Mesendoderm (in vitro differentiated cells): Measurements from ENCODE around the gene KCNG4.

Experiments used
- DNase-seq: peaks from one replicate; pipeline ENCODE4 v3.0.0; 2013
- H2AK5ac ChIP-seq: 2 replicates; pipeline ENCODE4 v1.6.1; 2013; ENCODE audit warnings: low read length, inconsistent platforms
- H2BK120ac ChIP-seq: 2 replicates; pipeline ENCODE4 v1.6.1; 2013; ENCODE audit warnings: low read depth, mild to moderate bottlenecking, low read length, moderate library complexity, mixed read lengths
- H2BK15ac ChIP-seq: replicated peaks from 2 replicates; pipeline ENCODE4 v1.6.1; 2013; ENCODE audit warnings: low read depth, mild to moderate bottlenecking, moderate library complexity
- H2BK5ac ChIP-seq: 2 replicates; pipeline ENCODE4 v1.6.1; 2013; ENCODE audit warnings: low read length, inconsistent platforms
- H3K18ac ChIP-seq: 2 replicates; pipeline ENCODE4 v1.6.1; 2013; ENCODE audit warnings: mild to moderate bottlenecking, low read length, mixed read lengths
- H3K23ac ChIP-seq: one replicate; pipeline ENCODE4 v1.6.1; 2013; ENCODE audit warnings: low read length
- H3K27ac ChIP-seq: 2 replicates; pipeline ENCODE4 v1.5.1; 2013; ENCODE audit warnings: low read depth, mild to moderate bottlenecking, inconsistent platforms, low read length, moderate library complexity
- H3K27me3 ChIP-seq: 2 replicates; pipeline ENCODE4 v1.6.1; 2013; ENCODE audit warnings: low read length, control low read depth, mild to moderate bottlenecking, inconsistent platforms; ENCODE audit not compliant: insufficient read depth, poor library complexity
- H3K36me3 ChIP-seq: 2 replicates; pipeline ENCODE4 v1.6.1; 2013; ENCODE audit warnings: low read length, inconsistent platforms; ENCODE audit not compliant: control insufficient read depth, insufficient read depth
- H3K4ac ChIP-seq: one replicate; pipeline ENCODE4 v1.6.1; 2013; ENCODE audit warnings: low read depth, mild to moderate bottlenecking, low read length, moderate library complexity
- H3K4me1 ChIP-seq: 2 replicates; pipeline ENCODE4 v1.6.1; 2013; ENCODE audit warnings: low read depth, low read length, inconsistent platforms; ENCODE audit not compliant: control insufficient read depth
- H3K4me2 ChIP-seq: 2 replicates; pipeline ENCODE4 v1.6.1; 2013; ENCODE audit warnings: low read length
- H3K4me3 ChIP-seq: 2 replicates; pipeline ENCODE4 v1.5.1; 2013; ENCODE audit warnings: mild to moderate bottlenecking, low read length
- H3K56ac ChIP-seq: one replicate; pipeline ENCODE4 v1.6.1; 2013; ENCODE audit warnings: low read length
- H3K79me1 ChIP-seq: 2 replicates; pipeline ENCODE4 v1.6.1; 2013; ENCODE audit warnings: low read length, inconsistent platforms
- H3K79me2 ChIP-seq: 2 replicates; pipeline ENCODE4 v1.6.1; 2013; ENCODE audit warnings: mild to moderate bottlenecking, low read length; ENCODE audit not compliant: control insufficient read depth, insufficient read depth
- H3K9ac ChIP-seq: 2 replicates; pipeline ENCODE4 v1.6.1; 2013; ENCODE audit warnings: low read length, inconsistent platforms
- H4K5ac ChIP-seq: one replicate; pipeline ENCODE4 v1.6.1; 2013; ENCODE audit warnings: low read length
- H4K8ac ChIP-seq: one replicate; pipeline ENCODE4 v1.6.1; 2013; ENCODE audit warnings: low read depth, mild to moderate bottlenecking, control low read depth, low read length, moderate library complexity
- WGBS: extraction: QIAGEN DNeasy Blood & Tissue Kit; methylation state at CpG from one replicate; pipeline ENCODE4 v1.1.7; 2013; ENCODE audit warnings: low lambda C conversion rate, missing lambda C conversion rate; ENCODE audit not compliant: insufficient coverage; ENCODE audit errors: extremely low coverage; 5-methylcytosine and 5-hydroxymethylcytosine counted together

KCNG4 gene

GRCh38 chr16:84244728-84245127 is 4.9 kb upstream of the KCNG4 start:
- Histone ChIP-seq H3K4me2 (no peak overlapping the region), H3K9ac (no peak overlapping the region), H2BK5ac (no peak overlapping the region), H2BK15ac (no peak overlapping the region), H4K8ac (no peak overlapping the region), H3K27me3 (no peaks in the 10 kb centered on the region), H2AK5ac (no peak overlapping the region), H3K4ac (no peak overlapping the region), H3K23ac (no peak overlapping the region), H3K27ac (no peak overlapping the region), H3K36me3 (no peaks in the 10 kb centered on the region), H3K79me2 (no peaks in the 10 kb centered on the region), H3K18ac (no peak overlapping the region), H3K4me1 (no peaks in the 10 kb centered on the region), H3K79me1 (no peaks in the 10 kb centered on the region), H2BK120ac (no peak overlapping the region), H4K5ac (no peak overlapping the region), H3K56ac (no peak overlapping the region), H3K4me3 (no peak overlapping the region)
- DNase-seq: no peak
- no CpG with 5 or more reads among the region's 2 CpGs for WGBS

DNA sequence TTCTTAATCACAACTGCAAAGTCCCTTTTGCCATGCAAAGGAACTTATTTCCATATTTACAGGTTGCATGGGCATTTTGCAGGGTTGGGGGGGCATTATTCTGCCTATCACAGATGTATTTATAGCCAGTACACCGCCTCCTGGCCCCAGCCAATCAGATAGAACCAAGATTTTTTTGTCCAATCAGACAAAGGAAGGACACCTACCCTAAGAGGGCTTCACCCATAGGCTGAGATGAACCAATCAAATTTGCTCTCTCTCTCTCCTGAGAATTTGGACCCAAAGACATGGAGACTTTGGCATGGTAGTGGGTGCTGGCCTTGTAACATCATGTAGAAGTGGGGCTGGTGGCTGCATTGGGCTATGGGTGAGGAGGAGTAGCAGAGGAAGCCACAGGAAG is 3.9 kb upstream of the KCNG4 start:
- Histone ChIP-seq H2AK5ac (no peak overlapping the region), H3K4me1 (no peaks in the 10 kb centered on the region), H3K4me2 (no peak overlapping the region), H3K27ac (no peak overlapping the region), H3K4ac (no peak overlapping the region), H2BK15ac (no peak overlapping the region), H3K79me1 (no peaks in the 10 kb centered on the region), H4K8ac (no peak overlapping the region), H3K23ac (no peak overlapping the region), H3K56ac (no peak overlapping the region), H3K79me2 (no peaks in the 10 kb centered on the region), H2BK5ac (no peak overlapping the region), H3K36me3 (no peaks in the 10 kb centered on the region), H2BK120ac (no peak overlapping the region), H4K5ac (no peak overlapping the region), H3K4me3 (no peak overlapping the region), H3K18ac (no peak overlapping the region), H3K9ac (no peak overlapping the region), H3K27me3 (no peaks in the 10 kb centered on the region)
- WGBS: no CpG with 5 or more reads among the region's 1 CpG
- DNase-seq: no peak

DNA sequence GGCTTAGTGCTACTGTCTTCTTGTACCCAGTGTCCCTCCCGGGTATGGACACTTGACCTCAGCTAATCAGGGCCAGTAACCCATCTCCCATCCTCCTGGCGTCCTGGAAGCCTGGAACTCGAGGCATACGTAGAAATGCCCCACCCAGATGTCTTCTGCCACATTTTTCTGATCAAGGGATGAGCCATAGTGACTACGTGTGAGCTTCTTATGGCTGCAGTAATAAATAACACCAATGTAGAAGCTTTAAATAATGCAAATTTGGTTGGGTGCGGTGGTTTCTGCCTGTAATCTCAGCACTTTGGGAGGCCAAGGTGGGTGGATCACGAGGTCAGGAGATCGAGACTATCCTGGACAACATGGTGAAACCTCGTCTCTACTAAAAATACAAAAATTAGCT is 3.0 kb upstream of the KCNG4 start:
- H4K8ac ChIP-seq: no peak overlapping the region
- no peak overlapping the region for H2BK15ac ChIP-seq
- no peak overlapping the region for H2BK120ac ChIP-seq
- H3K79me2 ChIP-seq: no peaks in the 10 kb centered on the region
- no peak overlapping the region for H3K4me3 ChIP-seq
- no peak overlapping the region for H4K5ac ChIP-seq
- H3K23ac ChIP-seq: no peak overlapping the region
- H3K18ac ChIP-seq: no peak overlapping the region
- no peak overlapping the region for H2AK5ac ChIP-seq
- no CpG with 5 or more reads among the region's 9 CpGs for WGBS
- H3K4me1 ChIP-seq: no peaks in the 10 kb centered on the region
- no peak overlapping the region for H3K56ac ChIP-seq
- no peak overlapping the region for H3K4me2 ChIP-seq
- H3K36me3 ChIP-seq: no peaks in the 10 kb centered on the region
- H3K79me1 ChIP-seq: no peaks in the 10 kb centered on the region
- H3K4ac ChIP-seq: no peak overlapping the region
- H3K27me3 ChIP-seq: no peaks in the 10 kb centered on the region
- no peak for DNase-seq
- H3K27ac ChIP-seq: no peak overlapping the region
- no peak overlapping the region for H3K9ac ChIP-seq
- no peak overlapping the region for H2BK5ac ChIP-seq

DNA sequence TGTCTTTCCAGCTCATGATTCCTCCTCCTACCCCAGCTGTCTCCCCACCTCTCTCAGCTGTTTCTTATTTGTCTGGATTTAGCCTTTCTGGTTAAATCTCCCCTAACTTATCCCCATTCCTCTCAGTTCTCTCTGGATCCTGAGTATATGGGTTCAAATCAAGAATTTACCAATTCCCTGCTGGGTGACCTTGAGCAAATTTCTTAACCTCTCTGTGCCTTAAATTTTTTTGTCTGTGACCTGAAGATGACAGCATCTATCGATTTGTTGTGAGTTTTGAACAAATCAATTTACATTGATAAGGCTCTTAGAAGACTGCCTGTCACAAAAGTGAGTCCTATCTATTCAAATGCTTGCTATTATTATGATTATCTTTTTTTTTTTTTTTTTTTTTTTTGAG is 2.0 kb upstream of the KCNG4 start:
- H3K79me2 ChIP-seq: no peaks in the 10 kb centered on the region
- no peak overlapping the region for H4K8ac ChIP-seq
- no peaks in the 10 kb centered on the region for H3K27me3 ChIP-seq
- H3K4me2 ChIP-seq: no peak overlapping the region
- H3K9ac ChIP-seq: no peak overlapping the region
- H2AK5ac ChIP-seq: no peak overlapping the region
- H3K36me3 ChIP-seq: no peaks in the 10 kb centered on the region
- no peak overlapping the region for H2BK120ac ChIP-seq
- WGBS: no CpG with 5 or more reads among the region's 1 CpG
- no peak overlapping the region for H3K4ac ChIP-seq
- H4K5ac ChIP-seq: no peak overlapping the region
- H2BK5ac ChIP-seq: no peak overlapping the region
- no peaks in the 10 kb centered on the region for H3K4me1 ChIP-seq
- H3K23ac ChIP-seq: no peak overlapping the region
- H3K27ac ChIP-seq: no peak overlapping the region
- H3K79me1 ChIP-seq: no peaks in the 10 kb centered on the region
- no peak overlapping the region for H3K18ac ChIP-seq
- H2BK15ac ChIP-seq: no peak overlapping the region
- no peak overlapping the region for H3K56ac ChIP-seq
- no peak for DNase-seq
- H3K4me3 ChIP-seq: no peak overlapping the region

DNA sequence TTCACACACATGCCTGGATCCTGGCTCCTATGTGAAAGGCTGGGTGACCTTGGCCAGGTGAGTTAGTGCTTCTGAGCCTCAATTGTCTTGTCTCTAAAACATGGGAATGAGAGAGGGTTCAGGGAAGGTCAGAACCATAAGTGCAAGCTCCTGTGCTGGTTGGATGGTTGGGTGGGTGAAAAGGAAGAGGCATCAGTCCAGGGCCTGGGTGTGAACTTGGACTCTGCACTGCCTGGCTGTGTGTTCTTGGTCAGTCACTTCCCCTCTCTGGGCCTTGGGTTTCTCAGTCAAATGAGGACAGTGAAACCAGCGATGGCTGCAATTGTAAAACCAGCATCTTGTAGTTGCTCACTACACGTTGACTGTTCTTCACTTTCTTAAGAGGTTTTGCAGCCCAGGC is 643 bp upstream of the KCNG4 start:
- WGBS: no CpG with 5 or more reads among the region's 2 CpGs

GRCh38 chr16:84239141-84239769 is 557 bp downstream of the KCNG4 start:
- no peak overlapping the region for H2BK15ac ChIP-seq
- WGBS: no CpG with 5 or more reads among the region's 10 CpGs
- no peak overlapping the region for H3K4ac ChIP-seq
- H3K9ac ChIP-seq: no peak overlapping the region
- H2BK5ac ChIP-seq: no peak overlapping the region
- no peaks in the 10 kb centered on the region for H3K79me2 ChIP-seq
- H3K23ac ChIP-seq: no peak overlapping the region
- H3K79me1 ChIP-seq: no peaks in the 10 kb centered on the region
- H4K8ac ChIP-seq: no peak overlapping the region
- no peaks in the 10 kb centered on the region for H3K4me1 ChIP-seq
- DNase-seq: no peak
- no peak overlapping the region for H3K27ac ChIP-seq
- no peak overlapping the region for H3K4me2 ChIP-seq
- no peaks in the 10 kb centered on the region for H3K27me3 ChIP-seq
- H3K56ac ChIP-seq: no peak overlapping the region
- H2BK120ac ChIP-seq: no peak overlapping the region
- no peak overlapping the region for H3K18ac ChIP-seq
- no peak overlapping the region for H2AK5ac ChIP-seq
- H3K4me3 ChIP-seq: no peak overlapping the region
- no peaks in the 10 kb centered on the region for H3K36me3 ChIP-seq
- H4K5ac ChIP-seq: no peak overlapping the region

More for the DNA sequence above, 643 bp upstream of the KCNG4 start:
- Histone ChIP-seq H4K5ac (no peak overlapping the region), H3K36me3 (no peaks in the 10 kb centered on the region), H3K18ac (no peak overlapping the region), H3K23ac (no peak overlapping the region), H3K27me3 (no peaks in the 10 kb centered on the region), H2BK15ac (no peak overlapping the region), H3K4me2 (no peak overlapping the region), H2BK5ac (no peak overlapping the region), H3K79me2 (no peaks in the 10 kb centered on the region), H3K9ac (no peak overlapping the region), H3K79me1 (no peaks in the 10 kb centered on the region), H2AK5ac (no peak overlapping the region), H3K4me1 (no peaks in the 10 kb centered on the region), H3K27ac (no peak overlapping the region), H3K56ac (no peak overlapping the region), H4K8ac (no peak overlapping the region), H2BK120ac (no peak overlapping the region), H3K4me3 (no peak overlapping the region), H3K4ac (no peak overlapping the region)
- no peak for DNase-seq
